GM19467 (cell line): ENCODE data around the gene LTB4R.

Experiments used
- ATAC-seq: cut with Tn5 transposase; IDR thresholded peaks from one replicate; pipeline ENCODE4 v1.9.1; 2021; ENCODE audit warnings: mild to moderate bottlenecking, moderate library complexity; ENCODE audit not compliant: unreplicated experiment

The LTB4R gene

GRCh38 chr14:24277606-24278321 is 33.5 kb upstream of the LTB4R start:
- ATAC-seq = no peak

GRCh38 chr14:24278424-24278823 is 32.9 kb upstream of the LTB4R start:
- ATAC-seq = no peak

DNA sequence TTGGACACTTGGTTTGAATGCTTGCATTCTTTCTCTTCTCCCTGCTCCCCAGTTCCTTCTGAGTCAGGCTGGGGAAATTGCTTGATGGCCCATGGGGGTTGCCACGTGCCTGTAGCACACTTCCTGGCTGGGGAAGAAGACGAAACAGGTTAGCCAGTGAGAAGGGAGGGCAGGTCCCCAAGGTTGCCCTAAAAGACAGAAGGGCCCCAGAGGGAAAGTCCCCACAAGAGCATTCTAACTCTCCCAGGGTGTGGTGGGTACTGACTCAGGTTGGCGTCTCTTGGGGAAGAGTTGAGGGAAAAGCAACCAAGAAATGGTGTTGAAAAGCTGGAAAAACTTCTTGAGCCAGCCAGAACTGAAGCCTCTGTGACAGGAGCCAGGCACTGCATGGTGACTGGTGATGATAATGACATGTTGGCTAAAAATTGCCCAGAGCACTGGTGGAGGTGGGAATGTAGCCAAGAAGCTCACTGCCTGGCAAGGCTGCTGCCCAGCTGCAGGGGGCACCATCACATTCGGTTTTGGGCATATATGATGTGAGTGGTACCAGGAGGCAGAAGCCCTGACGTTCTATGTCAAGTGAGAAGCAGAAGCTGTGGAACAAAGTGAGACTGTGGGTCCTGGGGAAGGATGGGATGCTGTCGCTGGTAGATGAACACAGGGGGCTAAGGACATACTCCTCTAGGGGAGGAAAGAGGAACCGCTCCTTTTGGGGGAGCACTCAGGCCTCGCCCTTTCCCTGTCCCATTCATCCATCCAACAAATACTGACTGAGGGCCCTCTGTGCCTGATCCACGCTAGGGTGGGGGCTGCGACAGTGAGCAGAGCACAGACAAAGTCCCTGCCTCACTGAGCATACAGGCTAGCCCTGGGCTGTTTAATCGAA is 31.8 kb upstream of the LTB4R start:
- ATAC-seq = no peak

GRCh38 chr14:24280797-24281460 is 30.4 kb upstream of the LTB4R start:
- no peak for ATAC-seq

DNA sequence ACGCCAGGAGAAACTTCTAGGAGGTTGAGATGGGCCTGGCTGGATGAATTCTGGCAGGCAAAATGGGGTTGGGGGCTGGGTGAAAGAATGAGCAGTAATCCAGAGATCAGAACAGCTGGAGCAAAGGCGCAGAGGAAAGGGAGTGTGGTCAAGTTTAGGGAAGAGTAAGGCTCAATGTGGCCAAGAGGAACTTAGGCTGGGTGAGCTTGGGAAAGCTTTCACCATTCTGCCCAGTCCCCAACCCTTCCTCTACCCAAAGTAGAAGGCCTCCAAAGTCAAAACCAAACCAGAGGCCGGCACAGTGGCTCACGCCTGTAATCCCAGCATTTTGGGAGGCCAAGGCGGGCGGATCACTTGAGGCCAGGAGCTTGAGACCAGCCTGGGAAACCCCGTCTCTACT is 29.7 kb upstream of the LTB4R start:
- ATAC-seq = no peak

GRCh38 chr14:24282736-24283135 is 28.6 kb upstream of the LTB4R start:
- ATAC-seq = no peak

GRCh38 chr14:24283796-24284460 is 27.4 kb upstream of the LTB4R start:
- ATAC-seq = no peak

GRCh38 chr14:24284501-24285035 is 26.7 kb upstream of the LTB4R start:
- no peak for ATAC-seq

DNA sequence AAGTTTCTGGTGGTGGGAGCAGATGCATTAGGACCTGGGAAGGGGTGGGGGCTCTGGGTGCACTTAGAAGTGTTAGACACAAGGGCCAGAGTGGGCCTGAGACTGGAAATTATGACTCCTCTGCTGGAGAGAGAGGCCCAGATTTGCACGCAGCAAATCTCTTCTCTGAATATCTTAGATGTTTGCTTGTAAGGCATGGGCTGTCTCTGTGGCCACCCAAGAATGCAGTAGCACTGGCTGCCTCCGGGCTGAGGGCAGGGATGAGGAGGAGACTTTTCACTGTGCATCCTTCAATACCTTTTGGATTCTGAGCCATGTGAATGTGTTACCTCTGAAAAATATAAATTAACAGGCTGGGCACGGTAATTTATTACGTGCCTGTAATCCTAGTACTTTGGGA is 26.0 kb upstream of the LTB4R start:
- ATAC-seq = no peak

GRCh38 chr14:24286996-24287395 is 24.3 kb upstream of the LTB4R start:
- ATAC-seq = no peak

GRCh38 chr14:24289649-24290280 is 21.5 kb upstream of the LTB4R start:
- ATAC-seq = peak; percentile 53

DNA sequence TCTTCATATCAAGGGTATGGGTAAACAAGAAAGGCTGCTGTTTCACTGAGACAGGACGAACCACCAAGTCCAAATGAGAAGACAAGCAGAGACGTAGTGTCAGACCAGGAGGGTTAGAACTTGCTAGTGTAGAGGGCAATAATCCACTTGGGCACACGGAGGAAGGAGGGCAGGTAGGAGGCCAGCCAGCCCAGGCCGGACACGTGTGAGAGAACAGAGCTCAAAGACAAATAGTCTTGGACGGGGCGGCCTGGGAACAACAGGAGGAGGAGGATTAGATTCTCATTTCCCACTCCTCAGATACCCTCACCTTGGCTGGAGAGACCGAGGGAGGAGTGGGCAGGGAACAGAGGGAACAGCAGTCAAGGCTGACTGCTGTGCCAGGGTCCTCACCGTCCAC is 20.6 kb upstream of the LTB4R start:
- no peak for ATAC-seq

GRCh38 chr14:24291446-24292117 is 19.7 kb upstream of the LTB4R start:
- no peak for ATAC-seq

DNA sequence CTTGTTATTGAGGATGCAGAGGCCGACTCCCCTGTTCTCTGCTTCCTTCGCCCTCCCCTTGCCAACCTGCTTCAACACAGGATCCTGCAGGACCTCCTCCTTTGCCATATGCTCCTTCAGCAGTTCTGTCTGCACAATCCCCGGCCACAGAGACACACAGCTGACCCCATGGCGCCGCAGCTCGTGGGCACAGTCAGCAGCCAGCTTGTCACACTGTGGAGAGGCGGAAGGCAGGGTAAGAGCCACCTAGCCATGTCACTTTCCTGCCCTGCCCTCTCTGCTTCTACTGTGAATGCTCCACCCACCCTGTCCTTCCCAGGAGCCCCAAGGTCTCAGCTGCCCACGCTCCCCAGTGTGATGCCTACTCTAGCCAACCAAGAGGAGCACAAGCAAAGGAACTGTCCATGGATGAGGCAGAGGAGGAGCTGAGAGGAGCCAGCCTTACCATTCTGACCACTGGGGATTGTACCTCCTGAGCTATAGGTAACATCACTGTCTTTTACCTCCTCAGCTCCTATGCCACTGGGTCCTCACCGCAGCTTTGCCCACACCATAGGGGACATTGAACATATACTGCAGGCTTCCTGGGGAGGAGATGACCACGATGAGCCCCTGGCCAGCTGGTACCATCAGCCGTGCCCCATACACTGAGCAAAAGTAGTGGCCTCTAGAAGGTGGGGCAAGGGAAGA is 19.0 kb upstream of the LTB4R start:
- no peak for ATAC-seq

- ATAC-seq = no peak
These were observed 17.8 kb upstream of the LTB4R start for GRCh38 chr14:24293525-24293924.

DNA sequence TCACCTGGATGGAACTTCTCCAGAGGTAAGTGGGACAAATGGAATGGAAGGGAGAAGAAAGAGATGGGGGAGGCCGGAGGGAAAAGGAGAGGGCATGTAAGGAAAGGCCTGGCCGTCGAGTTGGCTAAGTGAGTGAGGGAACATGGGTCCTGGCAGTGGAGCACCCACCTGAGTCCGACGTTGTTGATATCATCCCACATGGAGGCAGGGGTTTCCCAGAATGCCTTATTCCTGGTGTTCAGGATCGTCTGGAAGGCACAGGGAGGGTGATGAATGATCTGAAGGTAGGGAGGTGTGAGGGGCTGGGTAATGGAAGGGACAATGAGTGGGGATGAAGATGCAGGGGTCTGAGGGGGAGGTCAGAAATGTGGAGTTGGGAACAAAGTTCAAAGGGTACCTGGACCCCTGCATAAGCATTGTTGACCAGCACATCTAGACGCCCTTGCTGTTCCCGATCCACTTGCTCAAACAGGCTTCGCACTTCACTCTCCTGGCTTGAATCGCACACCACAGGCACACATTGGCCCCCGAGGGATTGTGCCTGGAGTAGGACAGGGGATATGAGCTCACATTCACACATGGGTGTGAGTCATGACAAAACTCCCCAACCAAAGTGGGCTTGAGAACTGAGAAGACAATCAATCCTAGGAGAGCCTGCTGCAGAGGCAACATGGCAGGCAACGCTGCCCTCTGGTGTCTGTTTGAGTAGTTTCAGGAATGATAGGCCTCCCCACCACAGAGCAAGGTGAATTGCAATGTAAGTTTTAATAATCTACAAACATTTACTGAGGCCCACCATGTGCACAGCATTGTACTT is 14.8 kb upstream of the LTB4R start:
- no peak for ATAC-seq

DNA sequence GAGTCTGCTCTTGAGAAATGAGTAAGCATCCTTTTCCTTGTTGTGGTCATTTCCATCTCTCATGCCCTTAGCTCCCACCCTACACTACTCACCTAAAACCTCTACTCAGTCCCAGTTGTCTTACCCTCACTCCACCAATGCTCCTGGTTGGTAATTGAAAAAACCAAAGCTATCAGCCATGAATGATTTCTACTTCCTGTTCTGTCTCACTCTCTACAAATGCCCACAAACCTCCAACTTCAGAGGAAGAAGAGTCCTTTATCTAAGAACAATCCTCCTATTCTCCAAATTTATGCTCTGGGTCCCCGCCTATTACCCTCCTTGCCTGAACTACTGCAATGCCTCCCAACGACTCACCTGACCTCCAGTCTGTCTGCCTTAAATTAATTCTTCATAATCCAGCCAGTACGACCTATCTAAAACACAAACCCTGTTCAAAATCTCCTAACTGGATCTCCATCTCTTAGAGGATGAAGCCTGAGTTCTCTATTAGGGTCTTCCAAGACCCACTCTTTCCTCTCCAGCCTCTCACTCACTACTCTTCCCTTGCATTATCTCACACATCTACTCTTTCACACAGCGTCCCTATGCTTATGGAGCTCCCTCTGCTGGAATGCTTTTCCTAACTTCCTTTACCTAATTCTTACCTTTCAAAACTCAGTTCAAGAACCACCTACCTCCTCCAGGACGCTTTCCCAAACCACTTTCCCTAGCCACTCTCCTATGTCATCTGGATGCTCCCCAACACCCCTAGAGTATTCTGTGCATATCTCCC is 13.9 kb upstream of the LTB4R start:
- ATAC-seq = no peak

DNA sequence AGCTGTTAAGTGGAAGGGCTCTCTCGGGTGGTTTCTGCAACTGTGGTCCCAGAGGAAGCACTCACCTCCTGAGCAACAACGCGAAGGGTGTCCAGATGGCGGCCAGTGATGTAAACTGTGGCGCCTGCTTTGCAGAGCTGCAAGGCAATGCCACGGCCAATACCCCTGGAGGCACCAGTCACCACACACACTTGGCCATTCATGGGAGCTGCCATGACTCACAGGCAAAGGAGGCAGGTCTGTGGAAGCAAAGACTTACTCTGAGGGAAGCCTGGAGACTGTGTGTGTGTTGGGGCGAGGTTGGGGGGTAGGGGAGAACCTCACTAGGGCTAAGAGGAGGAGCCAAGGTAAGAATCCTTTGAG is 12.4 kb upstream of the LTB4R start:
- ATAC-seq = no peak
